Left lobe of liver (tissue), 2 donors: ENCODE results near the gene LTBR. TPM values are rescaled to one million over a fixed set of nuclear protein-coding genes. Genes with fewer than 3 reads are reported as not detected.

Experiments
- ATAC-seq: fragments of 200-7000 bp; cut with Tn5 transposase; one replicate; pipeline ENCODE4 v1.9.1; 2020; ENCODE audit warnings: mild to moderate bottlenecking, moderate library complexity
- DNase-seq: peaks from one replicate; pipeline ENCODE4 v3.0.0-alpha.2; 2020; ENCODE audit warnings: low spot score
- total RNA-seq: library from RNA; stranded (reverse); gene quantifications from one replicate; pipeline ENCODE4 v1.2.1, GENCODE V29; 2021
- donor health status: DM: no; HTN: no; CAD: no; lungs with moderate emphysema.
- donor health status: DM: no; HTN: yes; CAD: no.

The LTBR gene
- total RNA-seq, 1 donor from 2014 or later: 106 TPM

GRCh38 chr12:6367065-6367968 is 16.6 kb upstream of the LTBR start:
- DNase-seq (no peak), ATAC-seq (no peak)

GRCh38 chr12:6367969-6368892 is 15.7 kb upstream of the LTBR start:
- ATAC-seq (peak; percentile 65), DNase-seq (peak; percentile 66)

GRCh38 chr12:6368906-6369525 is 14.9 kb upstream of the LTBR start:
- DNase-seq (no peak), ATAC-seq (no peak)

GRCh38 chr12:6369916-6370575 is 13.9 kb upstream of the LTBR start:
- peak; percentile 27 for ATAC-seq
- no peak for DNase-seq

GRCh38 chr12:6370576-6370935 is 13.4 kb upstream of the LTBR start:
- ATAC-seq: no peak
- DNase-seq: no peak

GRCh38 chr12:6370994-6371754 is 12.8 kb upstream of the LTBR start:
- DNase-seq (no peak), ATAC-seq (peak; percentile 28)

GRCh38 chr12:6372403-6373003 is 11.5 kb upstream of the LTBR start:
- DNase-seq (no peak), ATAC-seq (no peak)

GRCh38 chr12:6373022-6373787 is 10.8 kb upstream of the LTBR start:
- no peak for DNase-seq
- no peak for ATAC-seq

- ATAC-seq (no peak), DNase-seq (no peak)
Measured at GRCh38 chr12:6374028-6374785, 9.8 kb upstream of the LTBR start.

GRCh38 chr12:6374786-6375160 is 9.2 kb upstream of the LTBR start:
- DNase-seq: no peak
- no peak for ATAC-seq

GRCh38 chr12:6375269-6376078 is 8.5 kb upstream of the LTBR start, which contains the start of gene SCNN1A:
TSS of gene SCNN1A (minus strand) at chr12:6375563. CDS start at chr12:6374783, 780 bp downstream.
- peak; percentile 69 for DNase-seq
- ATAC-seq: peak; percentile 57

GRCh38 chr12:6376079-6376869 is 7.7 kb upstream of the LTBR start:
- DNase-seq (no peak), ATAC-seq (peak; percentile 64)

- ATAC-seq: no peak
- DNase-seq: no peak
Measured at GRCh38 chr12:6376870-6377666, 6.9 kb upstream of the LTBR start.

GRCh38 chr12:6377667-6377994 is 6.3 kb upstream of the LTBR start:
- peak; percentile 78 for ATAC-seq
- DNase-seq: peak; percentile 80

- no peak for DNase-seq
- ATAC-seq: no peak
Measured at GRCh38 chr12:6378709-6379472, 5.1 kb upstream of the LTBR start.
